ENCODE data around the gene DGKA. TPM values are rescaled to one million over a fixed set of nuclear protein-coding genes. Genes with fewer than 3 reads are reported as not detected.

DGKA gene
- total RNA-seq, 4 donors from 2014 or later = 185 to 556 (median 198) TPM

Other genes with a start within 250 kb of the DGKA start
- 10 to 100 TPM in 3 of 4 donors, 1 to 10 TPM in 1; 9.5 to 20.6 (median 15.8) TPM for gene ITGA7, start 223.3 kb upstream of the DGKA start, total RNA-seq
- gene BLOC1S1, start 215.1 kb upstream of the DGKA start, total RNA-seq = 100 to 1,000 TPM in 3 of 4 donors, 10 to 100 TPM in 1; 92.7 to 166 (median 139) TPM
- 10 to 100 TPM in 2 of 4 donors, 1 to 10 TPM in 2; 5.7 to 15.3 (median 9.5) TPM for gene RDH5, start 210.8 kb upstream of the DGKA start, total RNA-seq
- 100 to 1,000 TPM; 176 to 303 (median 193) TPM for gene CD63, start 202.2 kb upstream of the DGKA start, total RNA-seq
- gene GDF11, start 188.0 kb upstream of the DGKA start, total RNA-seq = 1 to 10 TPM in 3 of 4 donors, under 1 TPM in 1; 0.68 to 3.8 (median 2.0) TPM
- gene SARNP, start 113.4 kb upstream of the DGKA start, total RNA-seq = 10 to 100 TPM; 32.0 to 45.8 (median 40.1) TPM
- gene ORMDL2, start 113.1 kb upstream of the DGKA start, total RNA-seq = 10 to 100 TPM in 3 of 4 donors, 1 to 10 TPM in 1; 8.6 to 22.8 (median 18.2) TPM
- gene DNAJC14, start 101.6 kb upstream of the DGKA start, total RNA-seq = 10 to 100 TPM; 29.8 to 38.2 (median 36.2) TPM
- 10 to 100 TPM in 1 of 4 donors, 1 to 10 TPM in 3; 4.2 to 10.5 (median 5.5) TPM for gene MMP19, start 88.2 kb upstream of the DGKA start, total RNA-seq
- gene PYM1, start 3.3 kb upstream of the DGKA start, total RNA-seq = 10 to 100 TPM; 32.0 to 41.8 (median 37.4) TPM
- gene PMEL, start 34.9 kb downstream of the DGKA start, total RNA-seq = 100 to 1,000 TPM in 1 of 4 donors, 10 to 100 TPM in 3; 54.4 to 188 (median 71.7) TPM
- 10 to 100 TPM; 18.4 to 33.2 (median 28.6) TPM for gene CDK2, start 35.7 kb downstream of the DGKA start, total RNA-seq
- 100 to 1,000 TPM in 3 of 4 donors, 10 to 100 TPM in 1; 97.1 to 143 (median 114) TPM for gene RAB5B, start 42.9 kb downstream of the DGKA start, total RNA-seq
- 10 to 100 TPM; 18.7 to 25.6 (median 22.9) TPM for gene SUOX, start 66.1 kb downstream of the DGKA start, total RNA-seq
- gene IKZF4, start 89.9 kb downstream of the DGKA start, total RNA-seq = 10 to 100 TPM in 1 of 4 donors, 1 to 10 TPM in 3; 3.2 to 10.5 (median 3.8) TPM
- gene RPS26, start 110.8 kb downstream of the DGKA start, total RNA-seq = 1,000 to 10,000 TPM in 2 of 4 donors, 100 to 1,000 TPM in 2; 600 to 3,046 (median 910) TPM
- gene ERBB3, start 149.0 kb downstream of the DGKA start, total RNA-seq = 100 to 1,000 TPM; 147 to 226 (median 181) TPM
- gene PA2G4, start 173.4 kb downstream of the DGKA start, total RNA-seq = 100 to 1,000 TPM; 103 to 153 (median 117) TPM
- gene RPL41, start 185.5 kb downstream of the DGKA start, total RNA-seq = 1,000 to 10,000 TPM; 2,523 to 6,346 (median 5,689) TPM
- 1 to 10 TPM; 2.1 to 5.6 (median 3.4) TPM for gene ZC3H10, start 187.1 kb downstream of the DGKA start, total RNA-seq
- 100 to 1,000 TPM in 2 of 4 donors, 10 to 100 TPM in 2; 73.1 to 128 (median 103) TPM for gene ESYT1, start 197.1 kb downstream of the DGKA start, total RNA-seq
- gene MYL6B, start 221.4 kb downstream of the DGKA start, total RNA-seq = 10 to 100 TPM; 28.3 to 37.4 (median 28.5) TPM
- 1,000 to 10,000 TPM in 1 of 4 donors, 100 to 1,000 TPM in 3; 773 to 1,142 (median 915) TPM for gene MYL6, start 227.2 kb downstream of the DGKA start, total RNA-seq

Data from suprapubic skin (tissue), 4 donors.